H9 (cell line): Measurements from ENCODE around the gene FETUB. TPM values are rescaled to one million over a fixed set of nuclear protein-coding genes. Genes with fewer than 3 reads are reported as not detected.

Experiments
- DNase-seq: peaks from one replicate; pipeline ENCODE4 v3.0.0-alpha.2; 2017
- H2AFZ ChIP-seq: one replicate; pipeline ENCODE4 v1.6.1; 2013; ENCODE audit warnings: mild to moderate bottlenecking, low read length, control low read depth, moderate library complexity
- H2AK5ac ChIP-seq: 2 replicates; pipeline ENCODE4 v1.6.1; 2013; ENCODE audit warnings: low read length, control low read depth, mixed read lengths; ENCODE audit not compliant: insufficient read length
- H2BK120ac ChIP-seq: one replicate; pipeline ENCODE4 v1.6.1; 2013; ENCODE audit warnings: low read depth, mild to moderate bottlenecking, low read length, control low read depth, inconsistent platforms; ENCODE audit not compliant: poor library complexity, severe bottlenecking
- H2BK12ac ChIP-seq: 2 replicates; pipeline ENCODE4 v1.6.1; 2013; ENCODE audit warnings: low read length, control low read depth, mixed read lengths, low read depth; ENCODE audit not compliant: insufficient read length
- H2BK15ac ChIP-seq: 2 replicates; pipeline ENCODE4 v1.6.1; 2013; ENCODE audit warnings: low read depth, low read length, control low read depth
- H2BK20ac ChIP-seq: one replicate; pipeline ENCODE4 v1.6.1; 2013; ENCODE audit warnings: low read depth, mild to moderate bottlenecking, low read length, control low read depth, inconsistent platforms; ENCODE audit not compliant: poor library complexity, severe bottlenecking
- H2BK5ac ChIP-seq: 2 replicates; pipeline ENCODE4 v1.6.1; 2013; ENCODE audit warnings: low read length, control low read depth, mixed read lengths; ENCODE audit not compliant: insufficient read length
- H3K14ac ChIP-seq: 2 replicates; pipeline ENCODE4 v1.6.1; 2013; ENCODE audit warnings: low read length, control low read depth; ENCODE audit not compliant: insufficient read depth
- H3K18ac ChIP-seq: 2 replicates; pipeline ENCODE4 v1.6.1; 2013; ENCODE audit warnings: low read depth, mild to moderate bottlenecking, mixed read lengths, low read length, control low read depth; ENCODE audit not compliant: insufficient read length
- H3K23ac ChIP-seq: 2 replicates; pipeline ENCODE4 v1.6.1; 2013; ENCODE audit warnings: low read length, control low read depth, mixed read lengths, low read depth; ENCODE audit not compliant: insufficient read length
- H3K23me2 ChIP-seq: 2 replicates; pipeline ENCODE4 v1.6.1; 2013; ENCODE audit warnings: low read depth, mild to moderate bottlenecking, mixed read lengths, low read length, control low read depth; ENCODE audit not compliant: insufficient read length, poor library complexity, severe bottlenecking
- H3K27ac ChIP-seq: 2 replicates; pipeline ENCODE4 v1.5.1; 2013; ENCODE audit warnings: low read length, control low read depth, mixed read lengths, low read depth; ENCODE audit not compliant: insufficient read length
- H3K27me3 ChIP-seq: 2 replicates; pipeline ENCODE4 v1.6.1; 2013; ENCODE audit warnings: low read length, control low read depth, inconsistent platforms; ENCODE audit not compliant: insufficient read depth
- H3K4ac ChIP-seq: 2 replicates; pipeline ENCODE4 v1.6.1; 2013; ENCODE audit warnings: low read depth, mild to moderate bottlenecking, control low read depth, inconsistent platforms, low read length, moderate library complexity
- H3K4me1 ChIP-seq: 2 replicates; pipeline ENCODE4 v1.6.1; 2013; ENCODE audit warnings: low read length, control low read depth, inconsistent platforms; ENCODE audit not compliant: insufficient read depth
- H3K4me2 ChIP-seq: 2 replicates; pipeline ENCODE4 v1.6.1; 2013; ENCODE audit warnings: low read length, control low read depth, mixed read lengths; ENCODE audit not compliant: insufficient read length, insufficient read depth
- H3K56ac ChIP-seq: 2 replicates; pipeline ENCODE4 v1.6.1; 2013; ENCODE audit warnings: low read depth, mild to moderate bottlenecking, mixed read lengths, low read length, control low read depth; ENCODE audit not compliant: insufficient read length
- H3K79me1 ChIP-seq: 2 replicates; pipeline ENCODE4 v1.6.1; 2013; ENCODE audit warnings: low read depth, mild to moderate bottlenecking, moderate library complexity, low read length, control low read depth, inconsistent platforms; ENCODE audit not compliant: insufficient read depth, poor library complexity, severe bottlenecking
- H3K79me2 ChIP-seq: 2 replicates; pipeline ENCODE4 v1.6.1; 2013; ENCODE audit warnings: low read length, control low read depth, inconsistent platforms; ENCODE audit not compliant: insufficient read depth
- H3K9ac ChIP-seq: 2 replicates; pipeline ENCODE4 v1.6.1; 2013; ENCODE audit warnings: low read length, control low read depth, mixed read lengths; ENCODE audit not compliant: insufficient read length; ENCODE audit errors: extremely low read depth
- H3K9me3 ChIP-seq: one replicate; pipeline ENCODE4 v1.6.1; 2013; ENCODE audit warnings: low read depth, low read length, inconsistent platforms; ENCODE audit not compliant: control insufficient read depth
- H3T11ph ChIP-seq: one replicate; pipeline ENCODE4 v1.6.1; 2013; ENCODE audit warnings: mild to moderate bottlenecking, low read length, control low read depth, inconsistent platforms
- H4K20me1 ChIP-seq: one replicate; pipeline ENCODE4 v1.6.1; 2013; ENCODE audit not compliant: control insufficient read depth, insufficient read length, insufficient read depth
- H4K5ac ChIP-seq: 2 replicates; pipeline ENCODE4 v1.6.1; 2013; ENCODE audit warnings: low read depth, mild to moderate bottlenecking, mixed read lengths, low read length, control low read depth; ENCODE audit not compliant: insufficient read length
- H4K8ac ChIP-seq: replicated peaks from 2 replicates; pipeline ENCODE4 v1.6.1; 2013; ENCODE audit warnings: low read length, control low read depth, mixed read lengths, low read depth; ENCODE audit not compliant: insufficient read length
- H4K91ac ChIP-seq: 2 replicates; pipeline ENCODE4 v1.6.1; 2013; ENCODE audit warnings: low read depth, mild to moderate bottlenecking, moderate library complexity, mixed read lengths, low read length, control low read depth; ENCODE audit not compliant: insufficient read length
- H3K27ac Mint-ChIP-seq, 3 experiments: 2 replicates in 2 of 3; 3 replicates in 1 of 3; pipeline ENCODE4 v1.8.0; 2020 to 2021; ENCODE audit warnings: mixed read lengths in 3 of 3, mild to moderate bottlenecking in 1 of 3, moderate library complexity in 1 of 3
- H3K27me3 Mint-ChIP-seq: 2 replicates; pipeline ENCODE4 v1.8.0; 2021; ENCODE audit warnings: low read depth, mild to moderate bottlenecking, moderate library complexity, mixed read lengths
- H3K36me3 Mint-ChIP-seq, 3 experiments: 2 replicates in 2 of 3; 3 replicates in 1 of 3; pipeline ENCODE4 v1.8.0; 2020 to 2021; ENCODE audit warnings: low read depth in 3 of 3, mixed read lengths in 3 of 3; ENCODE audit not compliant: insufficient read depth in 1 of 3
- H3K4me1 Mint-ChIP-seq, 2 experiments: 2 replicates each; pipeline ENCODE4 v1.8.0; 2020; ENCODE audit warnings: mixed read lengths in 2 of 2
- H3K4me3 Mint-ChIP-seq, 2 experiments: 2 replicates in 1 of 2; 3 replicates in 1 of 2; pipeline ENCODE4 v1.8.0; 2020 to 2021; ENCODE audit warnings: mild to moderate bottlenecking in 2 of 2, mixed read lengths in 2 of 2, moderate library complexity in 1 of 2
- H3K9me3 Mint-ChIP-seq, 2 experiments: 2 replicates in 1 of 2; 3 replicates in 1 of 2; pipeline ENCODE4 v1.8.0; 2020; ENCODE audit warnings: mild to moderate bottlenecking in 2 of 2, mixed read lengths in 2 of 2, moderate library complexity in 1 of 2
- WGBS: extraction: QIAGEN DNeasy Blood & Tissue Kit; methylation state at CpG from one replicate; pipeline ENCODE4 v1.1.7; 2013; ENCODE audit warnings: missing lambda C conversion rate, low lambda C conversion rate, mixed read lengths; ENCODE audit not compliant: insufficient read length; ENCODE audit errors: extremely low coverage; 5-methylcytosine and 5-hydroxymethylcytosine counted together
- total RNA-seq: library from RNA; stranded (reverse); gene quantifications from 2 replicates; pipeline ENCODE4 v1.2.1, GENCODE V29; 2021
- TF ChIP-seq, protein P1 (sequence below): fragments of 200-600 bp; sonication (generic); conservative IDR thresholded peaks from 3 replicates; pipeline ENCODE4 v1.8.0; 2021; ENCODE audit warnings: antibody characterized with exemption, mild to moderate bottlenecking

The FETUB gene
- total RNA-seq, 1 experiment from 2014 or later: not detected

DNA sequence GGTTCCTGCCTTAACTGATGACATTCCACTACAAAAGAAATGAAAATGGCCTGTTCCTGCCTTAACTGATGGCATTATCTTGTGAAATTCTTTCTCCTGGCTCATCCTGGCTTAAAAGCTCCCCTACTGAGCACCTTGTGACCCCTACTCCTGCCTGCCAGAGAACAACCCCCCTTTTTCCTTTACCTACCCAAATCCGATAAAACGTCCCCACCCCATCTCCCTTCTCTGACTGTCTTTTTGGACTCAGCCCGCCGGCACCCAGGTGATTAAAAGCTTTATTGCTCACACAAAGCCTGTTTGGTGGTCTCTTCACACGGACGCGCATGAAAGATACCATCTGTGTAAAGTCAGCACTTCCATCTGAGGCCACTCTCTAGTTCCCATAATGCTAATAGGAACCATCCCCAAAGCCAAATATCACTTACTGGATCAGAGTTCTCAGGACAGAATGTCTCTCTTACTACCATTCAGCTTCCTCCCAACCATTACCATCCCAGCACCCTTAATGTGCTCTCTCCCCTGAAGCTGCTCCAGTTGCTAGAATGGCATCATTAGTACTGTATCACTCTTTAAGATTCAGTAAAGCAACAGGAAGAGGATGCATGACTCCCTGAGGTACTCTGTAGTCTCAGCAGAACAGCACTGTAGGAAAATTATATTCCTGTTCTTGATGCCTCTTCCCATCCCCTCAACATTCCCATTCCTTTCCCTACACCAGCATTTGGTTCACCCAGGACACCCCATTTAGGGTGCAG is 23.3 kb downstream of the FETUB start:
- H3K27me3 Mint-ChIP-seq: peaks cover 5% of the 10 kb centered on the region
- Histone ChIP-seq H3K9me3 (no peaks in the 10 kb centered on the region), H4K91ac (no peak overlapping the region), H3T11ph (no peak overlapping the region), H4K20me1 (no peaks in the 10 kb centered on the region), H2BK12ac (no peak overlapping the region), H2AK5ac (no peak overlapping the region), H3K23ac (no peak overlapping the region), H2BK120ac (no peak overlapping the region), H4K8ac (no peak overlapping the region), H4K5ac (no peak overlapping the region), H3K23me2 (no peaks in the 10 kb centered on the region), H2BK5ac (peak overlapping the region; percentile 31), H2BK20ac (no peak overlapping the region), H3K18ac (no peak overlapping the region), H3K14ac (peak overlapping the region; percentile 12; the same call in 1 of the 2 replicates), H3K4me1 (peaks cover 15% of the 10 kb centered on the region), H2BK15ac (no peak overlapping the region), H3K9ac (no peak overlapping the region), H3K4me2 (peak overlapping the region; percentile 38), H2AFZ (no peak overlapping the region), H3K27me3 (no peaks in the 10 kb centered on the region), H3K27ac (peak overlapping the region; percentile 96), H3K4ac (no peak overlapping the region), H3K79me2 (no peaks in the 10 kb centered on the region), H3K56ac (peak overlapping the region; percentile 78), H3K79me1 (no peaks in the 10 kb centered on the region)
- peaks cover 41 to 52% of the 10 kb centered on the region in 2 experiments for H3K4me1 Mint-ChIP-seq
- H3K4me3 Mint-ChIP-seq: peak overlapping the region in 1 of 2 experiments; percentile 47; a peak in 4 of 5 replicates
- WGBS: no CpG with 5 or more reads among the region's 7 CpGs
- H3K27ac Mint-ChIP-seq: peak overlapping the region; percentile 44 to 94 (median 58); a peak in 6 of 7 replicates
- H3K36me3 Mint-ChIP-seq: peaks cover 5 to 16% (median 9%) of the 10 kb centered on the region in 3 experiments; a peak in 6 of 7 replicates
- DNase-seq: peak; percentile 32
- TF ChIP-seq, protein P1, sequence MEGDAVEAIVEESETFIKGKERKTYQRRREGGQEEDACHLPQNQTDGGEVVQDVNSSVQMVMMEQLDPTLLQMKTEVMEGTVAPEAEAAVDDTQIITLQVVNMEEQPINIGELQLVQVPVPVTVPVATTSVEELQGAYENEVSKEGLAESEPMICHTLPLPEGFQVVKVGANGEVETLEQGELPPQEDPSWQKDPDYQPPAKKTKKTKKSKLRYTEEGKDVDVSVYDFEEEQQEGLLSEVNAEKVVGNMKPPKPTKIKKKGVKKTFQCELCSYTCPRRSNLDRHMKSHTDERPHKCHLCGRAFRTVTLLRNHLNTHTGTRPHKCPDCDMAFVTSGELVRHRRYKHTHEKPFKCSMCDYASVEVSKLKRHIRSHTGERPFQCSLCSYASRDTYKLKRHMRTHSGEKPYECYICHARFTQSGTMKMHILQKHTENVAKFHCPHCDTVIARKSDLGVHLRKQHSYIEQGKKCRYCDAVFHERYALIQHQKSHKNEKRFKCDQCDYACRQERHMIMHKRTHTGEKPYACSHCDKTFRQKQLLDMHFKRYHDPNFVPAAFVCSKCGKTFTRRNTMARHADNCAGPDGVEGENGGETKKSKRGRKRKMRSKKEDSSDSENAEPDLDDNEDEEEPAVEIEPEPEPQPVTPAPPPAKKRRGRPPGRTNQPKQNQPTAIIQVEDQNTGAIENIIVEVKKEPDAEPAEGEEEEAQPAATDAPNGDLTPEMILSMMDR: no peak
- peaks cover 12 to 13% of the 10 kb centered on the region in 2 experiments for H3K9me3 Mint-ChIP-seq
